Muscle of leg (tissue), 11 donors: ENCODE data around the gene DDX23. TPM values are rescaled to one million over a fixed set of nuclear protein-coding genes. Genes with fewer than 3 reads are reported as not detected.
"Not testable (repeated sequence)": the region's sequence is repeated elsewhere in the genome, so short reads cannot be mapped to it uniquely, and the experiment has no call there.

ENCODE experiments used
- DNase-seq: peaks from one replicate; pipeline ENCODE4 v3.0.0; 2013
- H3K27ac ChIP-seq: one replicate; pipeline ENCODE4 v1.5.1; 2013; ENCODE audit warnings: mild to moderate bottlenecking, low read length, control low read depth
- H3K27me3 ChIP-seq: one replicate; pipeline ENCODE4 v1.6.1; 2013; ENCODE audit warnings: low read length; ENCODE audit not compliant: control insufficient read depth, insufficient read depth
- H3K36me3 ChIP-seq: one replicate; pipeline ENCODE4 v1.6.1; 2013; ENCODE audit warnings: low read length; ENCODE audit not compliant: control insufficient read depth, insufficient read depth
- H3K4me1 ChIP-seq: one replicate; pipeline ENCODE4 v1.6.1; 2013; ENCODE audit warnings: low read length; ENCODE audit not compliant: control insufficient read depth, insufficient read depth
- H3K4me3 ChIP-seq: one replicate; pipeline ENCODE4 v1.5.1; 2013; ENCODE audit warnings: low read length, control low read depth
- H3K9me3 ChIP-seq: replicated peaks from 2 replicates; pipeline ENCODE4 v1.6.1; 2013; ENCODE audit warnings: low read depth, low read length; ENCODE audit not compliant: control insufficient read depth
- WGBS: methylation state at CpG from one replicate; pipeline ENCODE4 v1.1.5; 2013; ENCODE audit warnings: missing lambda C conversion rate; ENCODE audit not compliant: insufficient coverage; 5-methylcytosine and 5-hydroxymethylcytosine counted together
- polyA plus RNA-seq, 8 donors: library from polyadenylated mRNA; unstranded; fragments of 120-200 nt; gene quantifications; one replicate each; pipeline versions ENCODE4 v1.2.1 to v1.2.3, GENCODE V29; 2013; ENCODE audit warnings: inconsistent platforms in 1 of 8, low replicate concordance in 1 of 8; ENCODE audit not compliant: insufficient read length in 8 of 8, insufficient read depth in 1 of 8
- total RNA-seq: library from RNA; stranded (reverse); fragments of 120-200 nt; gene quantifications from one replicate; pipeline ENCODE4 v1.2.4, GENCODE V29; 2013

Gene DDX23
- total and polyA plus RNA-seq, 9 donors: 52.9 to 75.1 (median 62.6) TPM

- H3K4me3 ChIP-seq: no peak overlapping the region
- H3K36me3 ChIP-seq: peaks cover 4% of the 10 kb centered on the region
- no peak for DNase-seq
- H3K9me3 ChIP-seq: no peaks in the 10 kb centered on the region
- H3K27ac ChIP-seq: no peak overlapping the region
- no peaks in the 10 kb centered on the region for H3K27me3 ChIP-seq
- peaks cover 15% of the 10 kb centered on the region for H3K4me1 ChIP-seq
- 75% methylated on average over 1 of the region's 4 CpGs for WGBS
Measured at GRCh38 chr12:48854488-48854887, 2.5 kb upstream of the DDX23 start.

- H3K9me3 ChIP-seq: no peaks in the 10 kb centered on the region
- no peaks in the 10 kb centered on the region for H3K27me3 ChIP-seq
- peaks cover 7% of the 10 kb centered on the region for H3K36me3 ChIP-seq
- 5% methylated on average over 3 of the region's 11 CpGs for WGBS
- H3K4me1 ChIP-seq: peaks cover 15% of the 10 kb centered on the region
- peak; percentile 96 for DNase-seq
- H3K4me3 ChIP-seq: peak overlapping the region; percentile 44
- peak overlapping the region; percentile 82 for H3K27ac ChIP-seq
Measured at GRCh38 chr12:48852734-48853688, 1.0 kb upstream of the DDX23 start.

- DNase-seq, H3K4me1 ChIP-seq, H3K4me3 ChIP-seq, H3K27me3 ChIP-seq, H3K27ac ChIP-seq, H3K9me3 ChIP-seq: not testable (repeated sequence)
- no CpG with 5 or more reads among the region's 29 CpGs for WGBS
- H3K36me3 ChIP-seq: peaks cover 55% of the 10 kb centered on the region
Measured at GRCh38 chr12:48842021-48842420, 9.9 kb downstream of the DDX23 start.

- Histone ChIP-seq H3K9me3 (no peaks in the 10 kb centered on the region), H3K27me3 (no peaks in the 10 kb centered on the region), H3K4me3 (no peak overlapping the region), H3K36me3 (peaks cover 68% of the 10 kb centered on the region), H3K27ac (no peak overlapping the region), H3K4me1 (no peaks in the 10 kb centered on the region)
- no peak for DNase-seq
- 83% methylated on average over 3 of the region's 4 CpGs for WGBS
Measured at GRCh38 chr12:48838048-48838447, 13.9 kb downstream of the DDX23 start.

GRCh38 chr12:48832321-48833060, 19.5 kb downstream of the DDX23 start:
- 84% methylated on average over 11 of the region's 12 CpGs for WGBS
- DNase-seq: no peak

GRCh38 chr12:48831257-48831656, 20.7 kb downstream of the DDX23 start:
- H3K27me3 ChIP-seq: no peaks in the 10 kb centered on the region
- H3K4me3 ChIP-seq: no peak overlapping the region
- no peak for DNase-seq
- H3K9me3 ChIP-seq: no peaks in the 10 kb centered on the region
- H3K4me1 ChIP-seq: no peaks in the 10 kb centered on the region
- H3K36me3 ChIP-seq: peaks cover 96% of the 10 kb centered on the region
- 85% methylated on average over 5 of the region's 6 CpGs for WGBS
- no peak overlapping the region for H3K27ac ChIP-seq

More at GRCh38 chr12:48832321-48833060, 19.5 kb downstream of the DDX23 start:
- H3K4me1 ChIP-seq: no peaks in the 10 kb centered on the region
- no peaks in the 10 kb centered on the region for H3K27me3 ChIP-seq
- no peaks in the 10 kb centered on the region for H3K9me3 ChIP-seq
- H3K36me3 ChIP-seq: peaks cover 97% of the 10 kb centered on the region
- no peak overlapping the region for H3K4me3 ChIP-seq
- H3K27ac ChIP-seq: no peak overlapping the region

- peaks cover 92% of the 10 kb centered on the region for H3K36me3 ChIP-seq
- no peaks in the 10 kb centered on the region for H3K4me1 ChIP-seq
- H3K27me3 ChIP-seq: no peaks in the 10 kb centered on the region
- no peak overlapping the region for H3K4me3 ChIP-seq
- no peaks in the 10 kb centered on the region for H3K9me3 ChIP-seq
- no peak for DNase-seq
- no peak overlapping the region for H3K27ac ChIP-seq
- 75% methylated on average over 8 of the region's 16 CpGs for WGBS
Measured at GRCh38 chr12:48828841-48829575, 23.0 kb downstream of the DDX23 start.

- Histone ChIP-seq H3K27ac (no peak overlapping the region), H3K27me3 (no peaks in the 10 kb centered on the region), H3K36me3 (peaks cover 91% of the 10 kb centered on the region), H3K4me1 (no peaks in the 10 kb centered on the region), H3K4me3 (no peak overlapping the region), H3K9me3 (no peaks in the 10 kb centered on the region)
- 53% methylated on average over 2 of the region's 2 CpGs for WGBS
- no peak for DNase-seq
Measured at GRCh38 chr12:48828293-48828692, 23.7 kb downstream of the DDX23 start.

GRCh38 chr12:48827513-48828096, 24.4 kb downstream of the DDX23 start:
- H3K27me3 ChIP-seq: no peaks in the 10 kb centered on the region
- H3K27ac ChIP-seq: no peak overlapping the region
- WGBS: 90% methylated on average over 17 of the region's 17 CpGs
- H3K9me3 ChIP-seq: no peaks in the 10 kb centered on the region
- H3K4me3 ChIP-seq: no peak overlapping the region
- peaks cover 84% of the 10 kb centered on the region for H3K36me3 ChIP-seq
- H3K4me1 ChIP-seq: no peaks in the 10 kb centered on the region
- no peak for DNase-seq
